Colonic mucosa (tissue), 4 donors: Measurements from ENCODE around the gene MRPS16. TPM values are rescaled to one million over a fixed set of nuclear protein-coding genes. Genes with fewer than 3 reads are reported as not detected.

ENCODE experiments used
- DNase-seq: peaks from one replicate; pipeline ENCODE4 v3.0.0-alpha.2; 2020
- H3K27ac ChIP-seq: fragments of 200-600 bp; one replicate; pipeline ENCODE4 v1.8.0; 2021
- H3K27me3 ChIP-seq: fragments of 200-600 bp; one replicate; pipeline ENCODE4 v1.8.0; 2021
- H3K36me3 ChIP-seq: fragments of 200-600 bp; one replicate; pipeline ENCODE4 v1.8.0; 2021
- H3K4me1 ChIP-seq: fragments of 200-600 bp; one replicate; pipeline ENCODE4 v1.8.0; 2021; ENCODE audit warnings: mild to moderate bottlenecking
- H3K4me3 ChIP-seq: fragments of 200-600 bp; one replicate; pipeline ENCODE4 v1.8.0; 2021
- H3K9ac ChIP-seq, 2 donors: one replicate each; pipeline ENCODE4 v1.7.0; 2013; ENCODE audit warnings: control low read depth in 2 of 2, low read depth in 2 of 2, low read length in 2 of 2
- H3K9me3 ChIP-seq: fragments of 200-600 bp; one replicate; pipeline ENCODE4 v1.8.0; 2021
- intact Hi-C: fragments of 100-400 bp; cut with DNase I; formaldehyde crosslinking; loops from one replicate; pipeline ENCODE4 v1.14.1; 2022
- total RNA-seq, 2 donors: library from RNA; stranded (reverse); fragmentation: NEBNext Ultra II Directional in 1 of 2; extraction: Animal tissue kit (Norgen Biotek cat#: 25700) in 1 of 2; gene quantifications; one replicate each; pipeline ENCODE4 v1.2.1, GENCODE V29; 2021
- TF ChIP-seq, protein P1 (sequence below): fragments of 200-600 bp; IDR thresholded peaks from one replicate; pipeline ENCODE4 v1.8.0; 2022; ENCODE audit warnings: antibody characterized with exemption, mild to moderate bottlenecking
- donor health status: healthy.
- donor health status: DM: no; HTN: no; CAD: no.
- donor health status: DM: no; HTN: no; CAD: no.

Gene MRPS16
- total RNA-seq, 2 donors from 2014 or later, result 90.5 to 155 TPM

GRCh38 chr10:73209705-73210104, 42.7 kb downstream of the MRPS16 start:
- Histone ChIP-seq H3K27ac (no peak overlapping the region), H3K27me3 (no peaks in the 10 kb centered on the region), H3K9me3 (no peaks in the 10 kb centered on the region), H3K36me3 (no peaks in the 10 kb centered on the region), H3K4me3 (no peak overlapping the region), H3K9ac (no peak overlapping the region), H3K4me1 (no peaks in the 10 kb centered on the region)
- intact Hi-C loops, result no loop called here
- TF ChIP-seq, protein P1, sequence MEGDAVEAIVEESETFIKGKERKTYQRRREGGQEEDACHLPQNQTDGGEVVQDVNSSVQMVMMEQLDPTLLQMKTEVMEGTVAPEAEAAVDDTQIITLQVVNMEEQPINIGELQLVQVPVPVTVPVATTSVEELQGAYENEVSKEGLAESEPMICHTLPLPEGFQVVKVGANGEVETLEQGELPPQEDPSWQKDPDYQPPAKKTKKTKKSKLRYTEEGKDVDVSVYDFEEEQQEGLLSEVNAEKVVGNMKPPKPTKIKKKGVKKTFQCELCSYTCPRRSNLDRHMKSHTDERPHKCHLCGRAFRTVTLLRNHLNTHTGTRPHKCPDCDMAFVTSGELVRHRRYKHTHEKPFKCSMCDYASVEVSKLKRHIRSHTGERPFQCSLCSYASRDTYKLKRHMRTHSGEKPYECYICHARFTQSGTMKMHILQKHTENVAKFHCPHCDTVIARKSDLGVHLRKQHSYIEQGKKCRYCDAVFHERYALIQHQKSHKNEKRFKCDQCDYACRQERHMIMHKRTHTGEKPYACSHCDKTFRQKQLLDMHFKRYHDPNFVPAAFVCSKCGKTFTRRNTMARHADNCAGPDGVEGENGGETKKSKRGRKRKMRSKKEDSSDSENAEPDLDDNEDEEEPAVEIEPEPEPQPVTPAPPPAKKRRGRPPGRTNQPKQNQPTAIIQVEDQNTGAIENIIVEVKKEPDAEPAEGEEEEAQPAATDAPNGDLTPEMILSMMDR, result no peak
- no peak for DNase-seq

DNA sequence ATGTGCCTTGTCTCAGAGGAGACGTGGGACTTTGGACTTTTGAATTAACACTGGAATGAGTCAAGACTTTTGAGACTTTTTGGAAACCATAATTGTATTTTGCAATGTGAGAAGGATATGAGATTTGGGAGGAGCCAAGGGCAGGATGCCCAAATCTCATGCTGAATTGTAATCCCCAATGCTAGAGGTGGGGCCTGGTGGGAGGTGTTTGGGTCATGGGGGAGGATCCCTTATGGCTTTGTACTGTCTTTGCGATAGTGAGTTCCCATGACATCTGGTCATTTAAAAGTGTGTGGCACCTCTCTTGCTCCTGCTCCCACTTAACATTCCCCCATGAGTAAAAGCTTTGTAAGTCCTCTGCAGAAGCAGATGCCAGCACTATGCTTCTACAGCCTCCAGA, 44.6 kb downstream of the MRPS16 start:
- H3K4me1 ChIP-seq, result no peaks in the 10 kb centered on the region
- no peaks in the 10 kb centered on the region for H3K9me3 ChIP-seq
- H3K36me3 ChIP-seq, result no peaks in the 10 kb centered on the region
- TF ChIP-seq, protein P1, result no peak
- no peaks in the 10 kb centered on the region for H3K27me3 ChIP-seq
- H3K27ac ChIP-seq, result no peak overlapping the region
- H3K9ac ChIP-seq, result no peak overlapping the region
- no peak overlapping the region for H3K4me3 ChIP-seq
- no peak for DNase-seq
- intact Hi-C loops, result no loop called here

GRCh38 chr10:73206385-73206784, 46.1 kb downstream of the MRPS16 start:
- H3K9ac ChIP-seq, result no peak overlapping the region
- TF ChIP-seq, protein P1, result no peak
- H3K9me3 ChIP-seq, result no peaks in the 10 kb centered on the region
- no peaks in the 10 kb centered on the region for H3K27me3 ChIP-seq
- H3K4me1 ChIP-seq, result no peaks in the 10 kb centered on the region
- no peak overlapping the region for H3K4me3 ChIP-seq
- H3K36me3 ChIP-seq, result no peaks in the 10 kb centered on the region
- no peak for DNase-seq
- H3K27ac ChIP-seq, result no peak overlapping the region
- intact Hi-C loops, result no loop called here

- Histone ChIP-seq H3K9me3 (no peaks in the 10 kb centered on the region), H3K9ac (no peak overlapping the region), H3K4me3 (no peak overlapping the region), H3K27me3 (no peaks in the 10 kb centered on the region), H3K27ac (no peak overlapping the region), H3K4me1 (no peaks in the 10 kb centered on the region), H3K36me3 (no peaks in the 10 kb centered on the region)
- TF ChIP-seq, protein P1, result no peak
- intact Hi-C loops, result no loop called here
- DNase-seq, result no peak
These were observed 46.6 kb downstream of the MRPS16 start for GRCh38 chr10:73205890-73206289.

- Histone ChIP-seq H3K4me1 (no peaks in the 10 kb centered on the region), H3K27ac (no peak overlapping the region), H3K9ac (no peak overlapping the region), H3K36me3 (no peaks in the 10 kb centered on the region), H3K9me3 (no peaks in the 10 kb centered on the region), H3K4me3 (no peak overlapping the region), H3K27me3 (no peaks in the 10 kb centered on the region)
- TF ChIP-seq, protein P1, result no peak
- intact Hi-C loops, result no loop called here
- DNase-seq, result no peak
These were observed 47.4 kb downstream of the MRPS16 start for GRCh38 chr10:73205081-73205480.

Other genes with a start within 250 kb of the MRPS16 start
- gene P4HA1, start 155.8 kb downstream of the MRPS16 start, total RNA-seq, result 10 to 100 TPM; 31.4 to 85.1 TPM
- gene NUDT13, start 142.2 kb downstream of the MRPS16 start, total RNA-seq, result 1 to 10 TPM; 1.8 to 1.9 TPM
- gene ECD, start 84.6 kb downstream of the MRPS16 start, total RNA-seq, result 10 to 100 TPM; 17.1 to 18.2 TPM
- 10 to 100 TPM; 14.0 to 16.4 TPM for gene FAM149B1, start 84.5 kb downstream of the MRPS16 start, total RNA-seq
- 10 to 100 TPM; 14.4 to 34.8 TPM for gene DNAJC9, start 5.4 kb downstream of the MRPS16 start, total RNA-seq
- under 1 TPM; 0.64 to 0.72 TPM for gene CFAP70, start 106.2 kb upstream of the MRPS16 start, total RNA-seq
- gene ANXA7, start 161.4 kb upstream of the MRPS16 start, total RNA-seq, result 100 to 1,000 TPM; 120 to 133 TPM
- gene MSS51, start 180.9 kb upstream of the MRPS16 start, total RNA-seq, result 1 to 10 TPM; 1.4 TPM
- 10 to 100 TPM; 26.5 to 34.2 TPM for gene PPP3CB, start 243.4 kb upstream of the MRPS16 start, total RNA-seq